Sigmoid colon (tissue), 7 donors: ENCODE data around the gene ENOX2. TPM values are rescaled to one million over a fixed set of nuclear protein-coding genes. Genes with fewer than 3 reads are reported as not detected.

Experiments used
- DNase-seq: peaks from one replicate; pipeline ENCODE4 v3.0.0-alpha.2; 2019
- H3K27ac ChIP-seq, 4 donors: fragments of 200-600 bp; sonication (generic); one replicate each; pipeline ENCODE4 v1.5.1; 2016 to 2019; ENCODE audit warnings: mild to moderate bottlenecking in 1 of 4
- H3K27me3 ChIP-seq, 3 donors: fragments of 200-600 bp; sonication (generic); one replicate each; pipeline ENCODE4 v1.5.1; 2019; ENCODE audit warnings: mild to moderate bottlenecking in 1 of 3
- H3K36me3 ChIP-seq, 4 donors: fragments of 200-600 bp; sonication (generic); one replicate each; pipeline ENCODE4 v1.5.1; 2016 to 2019
- H3K4me1 ChIP-seq, 4 donors: fragments of 200-600 bp; sonication (generic); one replicate each; pipeline ENCODE4 v1.5.1; 2017 to 2019
- H3K4me3 ChIP-seq, 4 donors: fragments of 200-600 bp; sonication (generic); one replicate each; pipeline ENCODE4 v1.5.1; 2017 to 2019; ENCODE audit warnings: mild to moderate bottlenecking in 2 of 4, moderate library complexity in 1 of 4
- H3K9me3 ChIP-seq, 4 donors: fragments of 200-600 bp in 3 of 4; sonication (generic) in 3 of 4; one replicate each; pipeline versions ENCODE4 v1.5.1 to v1.6.1; 2013 to 2019
- CTCF ChIP-seq, 4 experiments: fragments of 450-650 bp in 3 of 4; fragments of 200-600 bp in 1 of 4; IDR thresholded peaks; one replicate each; pipeline ENCODE4 v1.5.1; 2016 to 2019; ENCODE audit warnings: antibody characterized with exemption in 4 of 4, mild to moderate bottlenecking in 3 of 4, moderate library complexity in 2 of 4
- EP300 ChIP-seq, 4 donors: sonication (generic); formaldehyde crosslinking; IDR thresholded peaks; one replicate each; pipeline ENCODE4 v1.6.1; 2017; ENCODE audit warnings: antibody characterized with exemption in 4 of 4
- POLR2A ChIP-seq, 2 donors: fragments of 450-650 bp; IDR thresholded peaks; one replicate each; pipeline ENCODE4 v1.6.1; 2016; ENCODE audit warnings: antibody characterized with exemption in 2 of 2, mild to moderate bottlenecking in 2 of 2, moderate library complexity in 2 of 2
- POLR2AphosphoS5 ChIP-seq, 4 donors: sonication (generic); formaldehyde crosslinking; IDR thresholded peaks; one replicate each; pipeline ENCODE4 v1.6.1; 2017; ENCODE audit warnings: antibody characterized with exemption in 4 of 4
- WGBS, 2 donors: extraction: QIAGEN DNeasy Blood & Tissue Kit; methylation state at CpG; one replicate each; pipeline ENCODE4 v1.1.7; 2013; 5-methylcytosine and 5-hydroxymethylcytosine counted together
- intact Hi-C: fragments of 100-400 bp; cut with DNase I; formaldehyde crosslinking; loops from one replicate; pipeline ENCODE4 v1.15.1; 2023
- polyA plus RNA-seq, 3 donors: library from polyadenylated mRNA; stranded (reverse); fragments of 200-250 nt; gene quantifications; one replicate each; pipeline ENCODE4 v1.2.3, GENCODE V29; 2013
- total RNA-seq, 4 donors: library from RNA; depleted of rRNA; stranded (reverse); fragments of >200 nt; gene quantifications; one replicate each; pipeline ENCODE4 v1.1.0, GENCODE V29; 2016
- donor health status: healthy with polysubstance abuse.
- donor health status: Bipolar disorder and iron deficiency.
- donor health status: healthy.

Gene ENOX2
- total and polyA plus RNA-seq, 7 donors: 2.4 to 28.9 (median 18.8) TPM

- TF ChIP-seq EP300 (IDR thresholded peaks at IDR 0.05): no peak
- TF ChIP-seq CTCF (IDR thresholded peaks at IDR 0.05): no peak
- H3K4me3 ChIP-seq: no peak overlapping the region
- no peaks in the 10 kb centered on the region for H3K9me3 ChIP-seq
- no peak overlapping the region for H3K27ac ChIP-seq
- 75 to 85% methylated on average over 2 of the region's 2 CpGs for WGBS, 2 donors
- no peaks in the 10 kb centered on the region for H3K27me3 ChIP-seq
- no peak for DNase-seq
- no peaks in the 10 kb centered on the region for H3K4me1 ChIP-seq
- intact Hi-C loops: no loop called here
- no peaks in the 10 kb centered on the region for H3K36me3 ChIP-seq
Measured at GRCh38 chrX:130848763-130849162, 54.2 kb downstream of the ENOX2 start.

- no peak for DNase-seq
- WGBS, 2 donors: 88 to 93% methylated on average over 2 of the region's 2 CpGs
- H3K27ac ChIP-seq: no peak overlapping the region
- intact Hi-C loops: no loop called here
- H3K4me1 ChIP-seq: no peaks in the 10 kb centered on the region
- H3K27me3 ChIP-seq: no peaks in the 10 kb centered on the region
- H3K9me3 ChIP-seq: no peaks in the 10 kb centered on the region
- no peak overlapping the region for H3K4me3 ChIP-seq
- H3K36me3 ChIP-seq: no peaks in the 10 kb centered on the region
- no peak for TF ChIP-seq POLR2A (IDR thresholded peaks at IDR 0.05)
- no peak for TF ChIP-seq CTCF (IDR thresholded peaks at IDR 0.05)
- TF ChIP-seq POLR2AphosphoS5 (IDR thresholded peaks at IDR 0.05): no peak
- TF ChIP-seq EP300 (IDR thresholded peaks at IDR 0.05): no peak
Measured at GRCh38 chrX:130846746-130847145, 56.3 kb downstream of the ENOX2 start.

- intact Hi-C loops: no loop called here
- Histone ChIP-seq H3K4me3 (no peak overlapping the region), H3K9me3 (no peaks in the 10 kb centered on the region), H3K27ac (no peak overlapping the region), H3K36me3 (no peaks in the 10 kb centered on the region), H3K27me3 (no peaks in the 10 kb centered on the region), H3K4me1 (no peaks in the 10 kb centered on the region)
- WGBS, 2 donors: 94 to 95% methylated on average over 3 of the region's 3 CpGs
- DNase-seq: no peak
- TF ChIP-seq POLR2A (IDR thresholded peaks at IDR 0.05): no peak
Measured at GRCh38 chrX:130841776-130842175, 61.2 kb downstream of the ENOX2 start.

GRCh38 chrX:130840345-130840744 lies 62.7 kb downstream of the ENOX2 start:
- no peak for TF ChIP-seq EP300 (IDR thresholded peaks at IDR 0.05)
- no peak for TF ChIP-seq POLR2A (IDR thresholded peaks at IDR 0.05)
- no peak for TF ChIP-seq POLR2AphosphoS5 (IDR thresholded peaks at IDR 0.05)
- no peak for TF ChIP-seq CTCF (IDR thresholded peaks at IDR 0.05)
- intact Hi-C loops: no loop called here
- 89 to 94% methylated on average over 2 of the region's 2 CpGs for WGBS, 2 donors
- no peaks in the 10 kb centered on the region for H3K4me1 ChIP-seq
- H3K9me3 ChIP-seq: no peaks in the 10 kb centered on the region
- no peaks in the 10 kb centered on the region for H3K27me3 ChIP-seq
- H3K27ac ChIP-seq: no peak overlapping the region
- no peak overlapping the region for H3K4me3 ChIP-seq
- no peak for DNase-seq
- no peaks in the 10 kb centered on the region for H3K36me3 ChIP-seq

GRCh38 chrX:130836447-130836846 lies 66.6 kb downstream of the ENOX2 start:
- 41 to 50% methylated on average over 2 of the region's 2 CpGs for WGBS, 2 donors
- Histone ChIP-seq H3K4me3 (no peak overlapping the region), H3K9me3 (no peaks in the 10 kb centered on the region), H3K36me3 (no peaks in the 10 kb centered on the region), H3K27ac (no peak overlapping the region), H3K4me1 (no peaks in the 10 kb centered on the region), H3K27me3 (no peaks in the 10 kb centered on the region)
- intact Hi-C loops: no loop called here
- TF ChIP-seq POLR2AphosphoS5 (IDR thresholded peaks at IDR 0.05) (no peak), POLR2A (IDR thresholded peaks at IDR 0.05) (no peak), CTCF (IDR thresholded peaks at IDR 0.05) (no peak), EP300 (IDR thresholded peaks at IDR 0.05) (no peak)
- no peak for DNase-seq
